ENCODE data around the gene CXXC1. TPM values are rescaled to one million over a fixed set of nuclear protein-coding genes. Genes with fewer than 3 reads are reported as not detected.
A peak's percentile ranks its signal among the peaks of the same experiment; 100 is the strongest.

CXXC1 gene
- total and polyA plus RNA-seq, 2 of the 13 experiments (the other 11 are each of a cell fraction or from before 2014, with no cell fraction given) = 32.9 to 39.0 TPM

- TF ChIP-seq ZFP37 (CRISPR knock-in tag; IDR thresholded peaks at IDR 0.05; ENCODE audit: borderline replicate concordance) (no peak), ATF2 (CRISPR knock-in tag; IDR thresholded peaks at IDR 0.05) (peak; percentile 86), GLI4 (CRISPR knock-in tag; IDR thresholded peaks at IDR 0.05; ENCODE audit: borderline replicate concordance) (no peak), E2F2 (CRISPR knock-in tag; IDR thresholded peaks at IDR 0.05; ENCODE audit: borderline replicate concordance) (no peak), RBM22 (optimal IDR thresholded peaks at IDR 0.05; ENCODE audit: low read length) (no peak), ELF4 (CRISPR knock-in tag; IDR thresholded peaks at IDR 0.05; ENCODE audit: borderline replicate concordance) (no peak), RORA (CRISPR knock-in tag; IDR thresholded peaks at IDR 0.05) (no peak), KDM5B (CRISPR knock-in tag; IDR thresholded peaks at IDR 0.05; ENCODE audit: borderline replicate concordance) (0 out of 2 replicates have a peak, but pooled peaks have one; percentile 49), ZNF629 (CRISPR knock-in tag; conservative IDR thresholded peaks at IDR 0.05) (no peak), ZNF280B (CRISPR knock-in tag; IDR thresholded peaks at IDR 0.05; ENCODE audit: borderline replicate concordance) (no peak), TRAFD1 (CRISPR knock-in tag; IDR thresholded peaks at IDR 0.05; ENCODE audit: borderline replicate concordance) (peak; percentile 71; the same call in 1 of the 2 replicates), NFE2L1 (CRISPR knock-in tag; IDR thresholded peaks at IDR 0.05; ENCODE audit: borderline replicate concordance) (no peak), ZNF749 (CRISPR knock-in tag; IDR thresholded peaks at IDR 0.05; ENCODE audit: borderline replicate concordance) (no peak), POGZ (CRISPR knock-in tag; IDR thresholded peaks at IDR 0.05) (peak; percentile 83), ZNF317 (CRISPR knock-in tag; IDR thresholded peaks at IDR 0.05) (peak; percentile 78; the same call in 1 of the 2 replicates), ZNF83 (CRISPR knock-in tag; IDR thresholded peaks at IDR 0.05; ENCODE audit: borderline replicate concordance) (no peak)
Observed at GRCh38 chr18:50287441-50288347, at the start of gene CXXC1 (continued).
